ENCODE data around the gene TIMM29.

TIMM29 gene

DNA sequence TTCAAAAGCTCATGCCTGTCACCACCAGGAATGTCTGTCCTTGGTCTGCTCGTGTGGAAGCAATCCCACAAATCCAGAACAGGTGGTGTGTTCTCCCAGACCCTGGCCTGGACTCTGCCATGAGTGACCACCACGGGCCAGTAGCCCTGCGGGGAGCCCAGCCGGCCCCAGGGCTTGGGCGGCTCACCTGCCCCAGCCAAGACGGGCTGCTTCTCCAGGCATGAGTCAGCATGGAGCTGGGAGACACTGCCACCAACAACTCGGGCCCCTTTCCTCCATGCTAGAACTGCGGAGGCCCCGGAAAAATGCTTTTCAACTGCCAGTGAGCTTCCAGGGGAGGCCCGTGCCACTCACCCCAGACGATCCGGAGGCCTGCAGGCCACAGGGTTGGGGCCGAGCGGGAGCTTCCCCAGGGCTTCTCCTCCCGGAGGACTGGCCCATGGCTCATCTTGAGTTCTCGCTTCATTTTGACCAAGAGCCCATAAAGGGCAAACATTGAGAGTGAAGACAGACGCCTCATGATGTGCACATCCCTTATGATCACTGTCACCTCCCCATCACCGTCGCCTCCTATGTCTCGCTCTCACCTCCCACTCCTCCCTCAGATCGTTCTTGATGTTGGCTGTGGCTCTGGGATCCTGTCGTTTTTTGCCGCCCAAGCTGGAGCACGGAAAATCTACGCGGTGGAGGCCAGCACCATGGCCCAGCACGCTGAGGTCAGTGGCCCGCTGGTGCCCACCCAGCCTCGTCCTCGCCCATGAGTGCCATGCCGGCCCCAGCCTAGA, 16.8 kb upstream of the TIMM29 start:
- FAIRE-seq: no peak
- no peak for DNase-seq (ENCODE audit: insufficient read length, low spot score)

DNA sequence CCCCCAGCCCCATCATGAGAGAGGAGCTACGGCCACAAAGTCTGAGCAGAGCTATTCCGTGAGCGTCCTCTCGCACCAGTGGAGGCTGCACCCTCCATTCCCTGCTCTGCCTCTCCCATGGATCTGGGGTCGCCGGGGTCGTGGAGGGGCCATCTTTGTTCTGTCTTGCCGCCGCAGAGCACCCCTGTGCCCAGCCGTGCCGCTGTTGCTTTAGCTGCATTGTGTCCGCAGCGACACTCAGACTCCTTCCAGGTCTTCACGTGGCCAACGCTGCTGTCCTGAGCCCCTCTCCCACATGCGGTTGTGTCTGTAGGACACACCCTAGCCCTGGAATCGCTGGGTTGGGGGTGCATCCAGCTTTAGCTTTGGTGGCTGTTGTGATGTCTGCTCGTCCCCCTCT, 16.0 kb upstream of the TIMM29 start:
- no peak for FAIRE-seq
- DNase-seq (ENCODE audit: insufficient read length, low spot score): no peak

DNA sequence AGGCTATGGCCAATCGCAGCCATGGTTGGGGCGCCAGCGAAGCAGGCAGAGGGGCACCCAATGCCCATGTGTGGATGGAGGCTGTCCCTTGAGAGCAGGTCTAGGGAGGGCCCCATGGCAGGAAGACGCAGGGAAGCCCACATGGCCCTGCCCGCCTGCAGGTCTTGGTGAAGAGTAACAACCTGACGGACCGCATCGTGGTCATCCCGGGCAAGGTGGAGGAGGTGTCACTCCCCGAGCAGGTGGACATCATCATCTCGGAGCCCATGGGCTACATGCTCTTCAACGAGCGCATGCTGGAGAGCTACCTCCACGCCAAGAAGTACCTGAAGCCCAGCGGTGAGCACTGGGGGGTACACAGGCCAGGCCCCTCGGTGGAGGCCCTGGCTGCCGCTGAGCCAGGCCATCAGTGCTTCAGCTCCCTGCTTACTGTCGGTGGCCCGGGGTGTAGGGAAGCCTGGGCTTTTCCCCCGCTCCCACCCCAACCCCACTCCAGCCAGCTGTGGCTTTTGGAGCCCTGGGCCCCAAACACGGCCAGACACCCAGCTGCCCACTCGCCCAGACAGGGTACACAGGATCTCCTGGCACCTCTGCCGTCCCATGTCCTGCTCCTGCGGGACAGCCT, 14.8 kb upstream of the TIMM29 start:
- FAIRE-seq (no peak), DNase-seq (ENCODE audit: insufficient read length, low spot score) (no peak)

DNA sequence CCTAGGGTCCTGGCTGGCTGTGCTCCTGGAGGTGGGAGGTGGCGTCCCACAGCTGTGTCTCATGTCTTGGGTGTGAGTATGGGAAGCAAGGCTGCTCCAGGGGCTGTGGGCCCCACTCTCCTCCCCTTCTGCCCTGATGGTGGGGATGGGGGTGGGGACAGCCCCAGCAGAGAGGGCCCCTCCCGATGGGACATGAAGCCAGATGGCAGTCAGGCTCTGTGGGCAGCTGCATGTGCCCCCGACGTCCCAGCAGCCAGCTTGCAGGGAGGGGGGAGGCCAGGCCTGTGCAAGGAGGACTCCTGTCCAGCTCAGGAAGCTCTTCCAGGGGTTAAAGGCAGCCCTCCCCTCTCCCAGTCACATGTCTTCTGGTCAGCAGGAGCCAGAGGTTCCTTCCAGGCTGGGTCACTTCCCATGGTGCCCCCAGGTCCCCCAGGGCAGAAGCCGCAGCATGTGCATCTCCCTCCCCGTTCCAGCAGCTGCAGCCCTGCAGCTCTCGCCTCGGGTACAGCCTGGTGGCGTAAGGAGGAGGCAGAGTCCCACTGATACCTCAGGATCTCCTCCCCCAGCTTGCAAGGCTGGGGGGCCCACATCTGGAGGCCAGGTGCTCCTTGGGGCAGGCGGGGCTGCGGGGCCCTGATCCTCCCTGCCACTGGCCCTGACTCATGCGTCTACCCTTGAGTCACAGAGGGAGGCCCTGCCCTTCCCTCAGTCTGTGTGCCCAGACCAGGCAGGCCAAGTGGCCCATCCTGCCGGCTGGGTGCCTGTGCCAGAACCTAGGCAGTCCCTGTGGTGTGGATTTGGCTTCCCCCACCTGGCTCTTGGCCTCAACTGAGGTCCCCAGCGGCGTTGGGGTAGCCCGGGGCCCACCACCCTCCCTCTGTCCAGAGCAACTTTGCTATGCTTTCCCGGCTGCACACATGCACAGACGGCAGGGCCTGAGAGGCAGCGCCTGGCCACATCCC, 13.2 kb upstream of the TIMM29 start:
- FAIRE-seq (no peak), DNase-seq (ENCODE audit: insufficient read length, low spot score) (no peak)

DNA sequence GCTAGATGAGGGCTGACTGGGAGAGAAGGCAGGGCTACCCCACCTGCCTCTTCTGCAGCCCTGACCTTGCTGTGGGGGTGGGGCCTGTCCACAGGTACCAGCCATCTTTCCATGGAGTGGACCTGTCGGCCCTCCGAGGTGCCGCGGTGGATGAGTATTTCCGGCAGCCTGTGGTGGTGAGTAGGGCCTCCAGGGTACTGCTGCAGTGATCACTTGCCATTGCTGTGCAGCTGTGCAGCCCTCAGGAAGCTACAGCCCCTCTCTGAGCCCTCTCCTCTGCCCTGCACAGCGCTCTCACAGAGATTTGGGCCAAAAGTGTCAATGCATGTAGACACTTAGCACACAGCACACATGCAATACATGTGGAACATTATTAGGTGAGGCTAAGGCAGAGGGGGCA, 12.0 kb upstream of the TIMM29 start:
- DNase-seq (ENCODE audit: insufficient read length, low spot score) (no peak), FAIRE-seq (no peak)

DNA sequence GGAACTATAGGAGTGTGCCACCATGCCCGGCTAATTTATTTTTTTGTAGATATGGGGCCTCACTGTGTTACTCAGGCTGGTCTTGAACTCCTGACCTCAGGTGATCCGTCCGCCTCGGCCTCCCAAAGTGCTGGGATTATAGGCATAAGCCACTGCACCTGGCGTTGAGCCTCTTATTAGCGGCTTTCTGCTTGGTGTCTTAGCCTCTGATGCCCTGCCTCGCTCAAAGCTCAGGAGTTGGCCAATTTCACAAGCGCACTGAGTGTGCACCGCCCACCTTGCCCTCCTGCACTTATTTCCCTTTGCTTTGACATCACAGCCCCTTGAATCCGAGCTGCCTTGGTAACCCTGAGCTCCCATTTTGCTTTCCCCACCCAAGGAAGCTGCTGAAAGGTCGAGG, 10.3 kb upstream of the TIMM29 start:
- no peak for FAIRE-seq
- DNase-seq (ENCODE audit: insufficient read length, low spot score): no peak

DNA sequence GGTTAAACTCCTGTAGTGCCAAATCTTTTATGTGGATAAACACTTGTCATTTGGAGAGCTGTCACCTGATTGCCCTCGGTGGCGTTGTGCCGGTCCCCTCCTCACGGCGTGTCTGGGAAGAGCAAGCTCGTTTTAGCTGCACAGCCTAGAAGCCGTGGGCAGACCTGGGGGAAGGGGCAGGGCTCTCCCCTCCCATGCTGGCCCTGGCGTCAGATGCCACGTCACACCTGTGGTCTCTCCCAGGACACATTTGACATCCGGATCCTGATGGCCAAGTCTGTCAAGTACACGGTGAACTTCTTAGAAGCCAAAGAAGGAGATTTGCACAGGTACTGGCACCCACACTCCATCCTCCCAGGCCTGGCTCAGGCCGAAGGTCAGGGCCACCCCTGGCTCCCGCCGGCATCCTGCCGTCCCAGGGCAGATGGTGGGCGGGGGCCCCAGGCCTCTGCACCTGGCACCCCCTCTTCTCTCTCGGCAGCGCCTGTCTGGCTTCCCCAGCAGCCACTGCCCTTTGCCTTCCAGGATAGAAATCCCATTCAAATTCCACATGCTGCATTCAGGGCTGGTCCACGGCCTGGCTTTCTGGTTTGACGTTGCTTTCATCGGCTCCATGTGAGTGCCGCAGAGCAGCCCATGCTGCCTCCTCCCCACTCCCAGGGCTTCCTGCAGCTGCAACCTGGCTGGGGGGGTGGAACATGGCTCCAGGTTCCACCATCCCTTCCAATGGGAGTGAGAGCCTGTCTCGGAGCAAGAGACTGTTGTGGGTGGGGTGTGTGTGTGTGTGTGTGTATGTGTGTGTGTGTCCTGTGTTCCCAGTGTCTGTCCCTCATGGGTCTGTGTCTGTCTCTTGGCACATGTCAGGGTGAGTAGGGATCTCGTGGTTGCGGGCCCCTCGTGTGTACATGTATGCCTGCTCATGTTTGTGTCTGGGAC, 9.0 kb upstream of the TIMM29 start:
- no peak for FAIRE-seq
- DNase-seq (ENCODE audit: insufficient read length, low spot score): no peak

DNA sequence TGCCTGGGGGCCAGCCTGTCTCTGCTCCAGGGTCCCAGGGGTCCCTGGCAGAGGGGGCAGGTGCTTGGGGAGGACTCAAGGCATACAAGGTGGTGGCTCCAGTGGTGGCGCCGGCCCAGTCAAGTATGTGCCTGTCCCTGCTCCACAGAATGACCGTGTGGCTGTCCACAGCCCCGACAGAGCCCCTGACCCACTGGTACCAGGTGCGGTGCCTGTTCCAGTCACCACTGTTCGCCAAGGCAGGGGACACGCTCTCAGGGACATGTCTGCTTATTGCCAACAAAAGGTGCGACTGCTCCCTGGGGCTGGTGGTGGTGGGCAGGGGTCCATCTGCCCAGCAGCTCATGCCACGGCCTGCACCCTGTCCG, 8.3 kb upstream of the TIMM29 start:
- DNase-seq (ENCODE audit: insufficient read length, low spot score) (no peak), FAIRE-seq (no peak)

DNA sequence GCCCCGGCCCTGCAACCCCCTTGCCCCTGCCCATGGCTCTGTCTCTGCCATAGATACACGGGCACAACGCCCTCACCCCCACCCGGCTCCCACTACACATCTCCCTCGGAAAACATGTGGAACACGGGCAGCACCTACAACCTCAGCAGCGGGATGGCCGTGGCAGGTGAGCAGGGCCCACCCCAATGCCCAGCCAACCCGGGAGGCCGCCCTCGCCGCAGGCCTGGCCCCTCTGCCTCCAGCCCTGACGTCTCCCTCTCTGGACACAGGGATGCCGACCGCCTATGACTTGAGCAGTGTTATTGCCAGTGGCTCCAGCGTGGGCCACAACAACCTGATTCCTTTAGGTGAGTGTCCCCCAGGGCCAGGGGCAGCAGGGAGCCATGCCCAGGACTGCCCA, 7.8 kb upstream of the TIMM29 start:
- DNase-seq (ENCODE audit: insufficient read length, low spot score) (no peak), FAIRE-seq (no peak)

DNA sequence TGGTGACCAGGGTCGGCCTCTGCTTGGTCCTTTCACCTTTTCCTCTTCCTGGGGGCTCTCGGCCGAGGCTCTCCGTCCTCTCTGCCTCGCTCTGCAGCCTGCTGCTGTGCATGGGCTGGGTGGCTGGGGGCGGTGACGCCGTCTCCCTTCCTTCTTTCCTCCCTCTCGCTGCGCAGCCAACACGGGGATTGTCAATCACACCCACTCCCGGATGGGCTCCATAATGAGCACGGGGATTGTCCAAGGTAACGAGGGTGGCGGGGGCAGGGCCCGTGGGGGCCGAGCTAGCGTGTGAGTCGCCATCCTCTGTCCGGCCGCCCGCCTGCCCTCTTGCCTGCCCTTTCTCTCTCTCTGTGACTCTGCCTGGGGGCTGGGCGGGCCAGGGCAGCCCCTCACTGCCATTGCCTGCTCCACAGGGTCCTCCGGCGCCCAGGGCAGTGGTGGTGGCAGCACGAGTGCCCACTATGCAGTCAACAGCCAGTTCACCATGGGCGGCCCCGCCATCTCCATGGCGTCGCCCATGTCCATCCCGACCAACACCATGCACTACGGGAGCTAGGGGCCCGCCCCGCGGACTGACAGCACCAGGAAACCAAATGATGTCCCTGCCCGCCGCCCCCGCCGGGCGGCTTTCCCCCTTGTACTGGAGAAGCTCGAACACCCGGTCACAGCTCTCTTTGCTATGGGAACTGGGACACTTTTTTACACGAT, 7.3 kb upstream of the TIMM29 start:
- DNase-seq (ENCODE audit: insufficient read length, low spot score): no peak
- FAIRE-seq: no peak

DNA sequence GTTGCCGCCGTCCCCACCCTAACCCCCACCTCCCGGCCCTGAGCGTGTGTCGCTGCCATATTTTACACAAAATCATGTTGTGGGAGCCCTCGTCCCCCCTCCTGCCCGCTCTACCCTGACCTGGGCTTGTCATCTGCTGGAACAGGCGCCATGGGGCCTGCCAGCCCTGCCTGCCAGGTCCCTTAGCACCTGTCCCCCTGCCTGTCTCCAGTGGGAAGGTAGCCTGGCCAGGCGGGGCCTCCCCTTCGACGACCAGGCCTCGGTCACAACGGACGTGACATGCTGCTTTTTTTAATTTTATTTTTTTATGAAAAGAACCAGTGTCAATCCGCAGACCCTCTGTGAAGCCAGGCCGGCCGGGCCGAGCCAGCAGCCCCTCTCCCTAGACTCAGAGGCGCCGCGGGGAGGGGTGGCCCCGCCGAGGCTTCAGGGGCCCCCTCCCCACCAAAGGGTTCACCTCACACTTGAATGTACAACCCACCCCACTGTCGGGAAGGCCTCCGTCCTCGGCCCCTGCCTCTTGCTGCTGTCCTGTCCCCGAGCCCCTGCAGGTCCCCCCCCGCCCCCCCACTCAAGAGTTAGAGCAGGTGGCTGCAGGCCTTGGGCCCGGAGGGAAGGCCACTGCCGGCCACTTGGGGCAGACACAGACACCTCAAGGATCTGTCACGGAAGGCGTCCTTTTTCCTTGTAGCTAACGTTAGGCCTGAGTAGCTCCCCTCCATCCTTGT, 6.5 kb upstream of the TIMM29 start:
- FAIRE-seq (no peak), DNase-seq (ENCODE audit: insufficient read length, low spot score) (no peak)

DNA sequence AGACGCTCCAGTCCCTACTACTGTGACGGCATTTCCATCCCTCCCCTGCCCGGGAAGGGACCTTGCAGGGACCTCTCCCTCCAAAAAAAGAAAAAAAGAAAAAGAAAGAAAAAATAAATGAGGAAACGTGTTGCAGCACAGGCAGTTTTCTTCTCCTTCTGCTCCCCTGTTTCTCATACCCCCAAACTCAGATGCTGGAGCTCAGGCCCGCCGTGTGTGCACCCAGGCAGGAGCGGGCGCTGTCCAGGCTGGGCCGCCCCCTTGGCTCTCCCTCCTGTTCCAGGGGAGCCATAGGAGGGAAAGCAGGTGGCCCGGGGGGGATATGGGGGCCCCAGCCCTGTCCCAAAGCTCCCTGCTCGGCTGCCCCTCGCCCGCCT, 6.0 kb upstream of the TIMM29 start:
- FAIRE-seq (no peak), DNase-seq (ENCODE audit: insufficient read length, low spot score) (no peak)

DNA sequence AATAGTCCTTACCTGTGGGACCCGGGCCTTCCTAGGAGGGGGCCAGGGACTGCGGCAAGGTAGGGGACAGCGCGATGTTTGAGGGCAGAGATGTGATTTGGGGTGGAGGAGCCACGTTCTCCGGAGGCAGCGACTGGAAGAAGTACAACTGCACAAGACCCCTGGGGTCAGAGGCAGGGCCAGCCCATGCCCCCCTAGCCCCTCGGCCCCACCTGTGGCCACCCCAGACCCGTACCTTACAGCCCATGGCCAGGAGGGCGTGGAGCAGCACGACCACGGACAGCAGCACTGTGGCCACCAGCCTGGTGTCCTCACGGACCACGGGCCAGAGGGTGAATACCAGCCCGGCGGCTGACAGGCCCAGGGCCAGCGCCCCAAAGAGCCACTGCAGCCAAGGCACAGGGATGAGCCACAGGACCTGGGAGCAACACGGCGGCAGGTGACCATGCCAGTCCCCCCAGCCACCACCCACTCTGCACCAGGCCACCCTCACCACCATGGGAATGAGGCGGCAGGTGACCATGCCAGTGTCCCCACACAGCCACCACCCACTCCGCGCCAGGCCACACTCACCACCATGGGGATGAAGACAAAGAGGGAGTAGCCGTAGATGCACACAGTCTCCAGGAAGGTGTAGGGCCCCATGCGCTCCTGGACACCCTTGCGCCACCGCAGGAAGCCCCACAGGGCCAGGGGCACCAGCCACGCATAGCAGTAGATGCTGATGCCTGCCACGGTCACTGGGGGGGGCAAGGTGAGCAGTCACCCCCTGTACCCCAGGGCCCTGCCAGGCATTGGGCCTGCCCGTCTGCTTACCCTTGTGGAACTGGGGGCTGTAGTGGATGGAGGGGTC, 5.1 kb upstream of the TIMM29 start:
- no peak for FAIRE-seq
- no peak for DNase-seq (ENCODE audit: insufficient read length, low spot score)

DNA sequence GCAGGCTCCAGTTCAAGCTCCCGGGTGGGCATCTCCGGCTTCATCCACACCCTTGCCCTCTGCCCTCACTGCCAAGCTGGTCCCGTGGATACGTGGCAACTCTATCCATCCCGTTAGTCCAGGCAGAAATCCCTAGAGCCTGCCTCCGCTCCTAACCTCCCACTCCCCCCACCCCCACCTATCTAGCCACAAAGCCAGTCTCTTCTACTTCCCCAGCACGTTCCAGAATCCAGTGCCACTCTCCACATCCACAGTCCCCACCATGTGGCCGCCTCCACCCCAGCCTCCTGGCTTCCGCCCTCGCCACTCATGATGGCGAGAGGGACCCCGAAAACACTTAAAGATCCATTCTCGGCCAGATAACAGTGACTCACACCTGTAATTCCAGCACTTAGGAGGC, 4.0 kb upstream of the TIMM29 start:
- DNase-seq (ENCODE audit: insufficient read length, low spot score) (no peak), FAIRE-seq (no peak)

DNA sequence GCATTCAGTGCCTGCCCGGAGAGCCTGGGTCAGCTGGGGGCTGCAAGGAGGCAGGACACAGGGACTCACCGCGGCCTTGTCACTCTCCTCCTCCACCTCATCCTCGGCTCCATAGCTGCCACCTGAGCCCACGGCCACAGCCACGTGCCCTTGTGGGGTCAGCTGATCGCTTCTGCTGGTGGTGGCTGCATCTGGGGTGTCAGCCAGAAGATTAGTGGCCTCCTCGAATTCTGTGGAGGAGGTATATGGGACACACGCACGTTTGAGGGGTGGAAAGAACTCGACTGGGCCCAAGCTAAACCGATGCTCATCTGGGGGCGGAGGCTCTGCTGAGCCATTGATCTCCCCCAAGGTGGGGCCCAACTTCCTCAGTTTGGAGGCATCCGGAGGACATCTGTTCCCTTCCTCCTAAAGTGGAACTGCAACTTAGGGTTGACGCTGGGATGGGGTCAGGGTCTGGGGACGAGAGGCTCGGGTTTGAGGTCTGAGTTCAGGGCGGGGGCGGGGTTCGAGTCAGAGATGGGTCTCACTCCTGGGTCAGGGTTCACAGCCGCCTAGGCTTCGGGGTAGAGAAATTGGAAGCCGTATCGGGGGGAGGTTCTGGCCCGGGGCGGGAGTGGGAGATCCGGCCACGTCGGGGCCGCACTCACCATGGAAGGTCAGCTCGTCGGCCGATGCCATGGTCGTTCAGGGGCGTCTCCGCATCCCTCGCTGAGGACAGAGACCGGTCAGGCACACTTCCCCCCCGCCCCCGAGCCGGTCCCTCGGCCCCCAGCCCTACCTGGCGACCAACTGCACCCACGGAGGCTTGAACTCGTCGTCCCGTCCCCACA, 665 bp upstream of the TIMM29 start:
- DNase-seq (ENCODE audit: insufficient read length, low spot score) (no peak), FAIRE-seq (no peak)

DNA sequence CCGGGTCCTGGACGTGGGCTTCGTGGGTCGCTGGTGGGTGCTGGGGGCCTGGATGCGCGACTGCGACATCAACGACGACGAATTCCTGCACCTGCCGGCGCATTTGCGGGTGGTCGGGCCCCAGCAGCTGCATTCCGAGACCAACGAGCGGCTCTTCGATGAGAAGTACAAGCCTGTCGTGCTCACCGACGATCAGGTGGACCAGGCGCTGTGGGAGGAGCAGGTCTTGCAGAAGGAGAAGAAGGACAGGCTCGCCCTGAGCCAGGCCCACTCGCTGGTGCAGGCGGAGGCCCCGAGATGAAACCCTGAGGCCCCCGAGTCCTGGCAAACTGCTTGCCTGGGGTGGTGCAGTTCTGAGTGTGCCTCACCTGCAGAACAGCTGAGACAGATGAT, 787 bp downstream of the TIMM29 start:
- FAIRE-seq: no peak
- no peak for DNase-seq (ENCODE audit: insufficient read length, low spot score)

DNA sequence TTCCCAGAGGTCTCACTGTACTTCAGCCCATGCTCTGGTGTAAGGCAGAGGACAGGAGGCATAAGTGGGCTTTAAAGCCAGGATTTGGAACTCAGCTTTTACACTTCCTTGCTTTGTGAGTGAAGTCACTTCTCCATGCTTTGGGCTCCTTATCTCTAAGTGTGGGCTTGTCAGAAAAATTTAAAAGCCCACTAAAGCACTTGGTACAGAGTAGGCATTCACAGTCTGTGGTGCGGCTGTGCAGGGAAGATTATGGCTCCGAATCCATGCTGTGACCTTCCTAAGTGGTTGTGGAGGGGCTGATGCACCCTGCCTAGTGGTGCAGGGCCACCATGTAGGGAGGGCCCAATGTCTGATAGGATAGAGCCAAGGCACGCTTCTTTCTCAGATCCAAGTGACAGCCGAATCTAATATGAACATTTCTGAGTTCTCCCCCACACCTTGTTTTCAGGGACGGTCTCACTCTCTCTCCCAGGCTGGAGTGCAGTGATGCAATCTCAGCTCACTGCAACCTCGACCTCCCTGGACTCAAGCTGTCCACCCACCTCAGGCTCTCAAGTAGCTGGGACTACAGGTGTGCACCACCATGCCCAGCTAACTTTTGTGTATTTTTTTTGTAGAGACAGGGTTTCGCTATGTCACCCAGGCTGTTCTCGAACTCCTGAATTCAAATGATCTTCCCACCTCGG, 6.9 kb downstream of the TIMM29 start:
- FAIRE-seq (no peak), DNase-seq (ENCODE audit: insufficient read length, low spot score) (no peak)
